Stimulated activated CD8-positive, alpha-beta memory T cell treated with anti-CD3 and anti-CD28 coated beads, Interleukin-4, amount 100 ng/mL, for 1 hour (primary cell): ENCODE results near the gene C20orf204.
A peak's percentile ranks its signal among the peaks of the same experiment; 100 is the strongest.

ENCODE experiments used
- DNase-seq, 2 donors: peaks; one replicate each; pipeline ENCODE4 v3.0.0-alpha.2; 2020; ENCODE audit warnings: low read depth in 2 of 2, low spot score in 1 of 2

Gene C20orf204

DNA sequence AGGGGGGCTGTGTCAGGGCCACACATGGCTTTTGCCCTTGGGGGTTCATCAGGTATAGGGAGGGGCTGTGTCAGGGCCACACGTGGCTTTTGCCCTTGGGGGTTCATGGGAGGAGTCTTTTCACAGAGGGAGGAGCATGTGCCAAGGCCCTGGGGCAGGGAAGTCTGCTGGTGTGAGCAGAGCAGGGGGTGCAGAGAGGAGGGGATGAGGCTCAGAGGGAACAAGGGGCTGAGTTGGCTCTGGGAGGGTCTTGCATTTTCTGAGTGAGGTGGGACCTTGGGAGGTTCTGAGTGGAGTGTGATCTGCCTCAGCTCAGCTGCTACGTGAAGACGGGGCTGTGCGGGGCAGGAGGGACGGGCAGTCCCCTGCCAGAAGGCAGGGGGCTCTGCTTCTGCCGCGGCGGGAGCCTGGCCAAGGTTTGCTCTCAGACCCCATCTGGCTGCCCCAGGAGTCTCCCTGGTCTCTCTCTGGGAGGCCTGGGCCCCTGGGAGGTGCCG is 19.5 kb downstream of the C20orf204 start:
- no peak for DNase-seq

- DNase-seq = no peak
These were observed 20.1 kb downstream of the C20orf204 start for GRCh38 chr20:64055893-64056638.

DNA sequence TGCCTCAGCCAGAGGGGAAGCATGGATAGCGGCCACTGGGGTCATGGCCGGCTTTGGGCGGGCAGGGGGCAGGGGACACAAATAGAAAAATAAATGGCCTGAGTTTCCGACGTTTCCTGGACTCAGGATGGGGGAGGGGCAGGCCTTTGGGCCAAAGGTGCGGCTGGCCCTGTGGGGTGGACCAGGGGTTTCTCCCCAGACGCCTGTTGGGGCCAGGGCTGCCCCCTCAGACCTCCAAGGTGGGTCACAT is 20.6 kb downstream of the C20orf204 start:
- DNase-seq = no peak

DNA sequence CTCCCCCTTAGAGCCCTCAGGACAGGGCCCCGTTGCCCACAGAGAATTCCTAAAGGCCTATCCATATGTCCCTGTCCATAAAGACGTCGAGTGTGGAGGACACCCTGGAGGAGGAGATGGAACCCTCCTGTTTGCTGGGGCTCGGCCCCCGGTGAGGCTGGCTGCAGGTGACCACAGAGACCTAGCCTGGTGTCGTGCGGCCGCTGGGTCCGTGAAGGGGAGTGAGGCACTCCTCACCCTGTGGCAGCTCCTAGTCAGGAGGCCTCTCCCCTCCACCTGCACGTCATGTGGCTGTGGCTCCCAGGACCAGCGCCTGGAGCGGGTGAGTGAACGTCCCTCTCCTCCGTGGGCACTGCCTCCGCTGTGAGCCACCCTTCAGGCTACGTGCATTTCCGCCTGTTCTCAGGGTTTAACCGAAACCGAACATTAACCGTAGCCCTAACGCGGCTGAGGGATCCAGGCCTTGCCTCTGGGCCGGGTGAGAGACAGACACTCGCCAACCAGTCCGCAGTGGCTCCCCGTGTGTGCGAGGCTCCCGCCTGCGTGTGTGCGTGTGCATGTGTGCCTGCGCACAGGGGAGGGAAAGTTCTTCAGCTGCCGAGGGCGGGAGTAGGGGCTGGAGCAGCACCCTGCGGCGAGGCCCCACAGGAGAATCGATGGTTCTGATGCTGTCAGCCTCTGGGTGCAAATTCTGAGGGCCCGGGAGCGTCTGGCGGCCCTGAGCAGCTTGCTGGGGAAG is 21.1 kb downstream of the C20orf204 start:
- DNase-seq = no peak

- peak; percentile 56 to 63 for DNase-seq
These were observed 21.9 kb downstream of the C20orf204 start for GRCh38 chr20:64057628-64058498.

DNA sequence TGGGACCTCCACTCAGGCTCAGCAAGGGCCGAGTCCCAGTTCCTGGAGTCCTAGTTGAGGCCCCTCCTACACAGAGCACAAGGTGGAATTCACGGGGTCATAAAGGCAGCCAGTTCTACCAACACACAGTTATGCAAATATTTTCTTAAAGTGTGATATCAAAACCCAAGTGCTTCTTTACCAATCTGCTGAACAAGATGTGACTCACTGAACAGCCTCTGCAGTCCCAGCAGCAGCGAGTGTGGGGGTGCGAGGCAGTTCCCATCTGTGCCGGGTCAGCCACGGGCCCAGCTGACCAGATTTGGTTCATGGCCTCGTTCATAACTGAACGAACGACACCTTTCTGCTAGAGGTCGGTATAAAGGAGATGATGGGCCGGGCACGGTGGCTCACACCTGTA is 22.6 kb downstream of the C20orf204 start:
- no peak for DNase-seq

GRCh38 chr20:64062276-64062595 is 26.3 kb downstream of the C20orf204 start:
- DNase-seq = no peak

DNA sequence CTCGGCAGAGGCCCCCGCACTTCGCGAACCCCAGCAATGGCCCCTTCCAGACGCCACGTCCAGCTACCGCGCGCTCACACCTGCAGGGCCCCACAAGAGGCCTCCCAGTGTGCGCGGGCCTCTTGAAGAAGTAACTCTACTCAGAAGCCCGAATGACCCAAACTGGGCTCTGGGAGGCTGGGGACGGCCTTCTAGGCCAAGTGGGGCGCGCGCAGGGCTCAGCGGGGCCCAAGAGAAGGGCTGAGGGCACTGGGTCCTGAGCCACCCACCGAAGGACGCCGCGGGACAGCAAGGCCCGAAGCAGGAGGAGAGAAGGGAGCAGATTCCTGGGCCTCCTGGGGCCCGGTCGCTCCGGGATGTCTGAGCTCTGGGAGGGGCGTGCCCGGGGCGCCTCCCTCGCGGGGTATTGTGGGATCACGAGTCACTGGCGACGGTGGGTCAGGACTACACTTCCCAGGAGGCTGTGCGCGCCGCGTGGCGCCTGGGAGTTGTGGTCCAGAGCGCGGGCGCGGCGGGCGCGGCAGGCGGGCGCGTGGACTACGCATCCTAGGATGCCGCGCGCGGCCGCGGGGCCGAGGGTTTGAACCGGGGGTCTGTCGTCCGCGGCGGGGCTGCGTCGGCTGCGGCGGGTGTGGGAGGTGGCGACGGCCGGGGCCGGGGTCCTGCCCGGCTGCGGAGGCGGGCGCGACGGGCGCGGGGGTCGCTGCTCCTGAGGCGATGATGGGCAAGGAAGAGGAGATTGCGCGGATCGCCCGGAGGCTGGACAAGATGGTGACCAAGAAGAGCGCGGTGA is 26.8 kb downstream of the C20orf204 start, which contains the start of gene TCEA2:
TCEA2 (plus strand) TSS at position 603 of the 793 bp plus-strand sequence; CDS start at position 718, 115 bp downstream.
- peak; percentile 83 to 89 for DNase-seq

DNA sequence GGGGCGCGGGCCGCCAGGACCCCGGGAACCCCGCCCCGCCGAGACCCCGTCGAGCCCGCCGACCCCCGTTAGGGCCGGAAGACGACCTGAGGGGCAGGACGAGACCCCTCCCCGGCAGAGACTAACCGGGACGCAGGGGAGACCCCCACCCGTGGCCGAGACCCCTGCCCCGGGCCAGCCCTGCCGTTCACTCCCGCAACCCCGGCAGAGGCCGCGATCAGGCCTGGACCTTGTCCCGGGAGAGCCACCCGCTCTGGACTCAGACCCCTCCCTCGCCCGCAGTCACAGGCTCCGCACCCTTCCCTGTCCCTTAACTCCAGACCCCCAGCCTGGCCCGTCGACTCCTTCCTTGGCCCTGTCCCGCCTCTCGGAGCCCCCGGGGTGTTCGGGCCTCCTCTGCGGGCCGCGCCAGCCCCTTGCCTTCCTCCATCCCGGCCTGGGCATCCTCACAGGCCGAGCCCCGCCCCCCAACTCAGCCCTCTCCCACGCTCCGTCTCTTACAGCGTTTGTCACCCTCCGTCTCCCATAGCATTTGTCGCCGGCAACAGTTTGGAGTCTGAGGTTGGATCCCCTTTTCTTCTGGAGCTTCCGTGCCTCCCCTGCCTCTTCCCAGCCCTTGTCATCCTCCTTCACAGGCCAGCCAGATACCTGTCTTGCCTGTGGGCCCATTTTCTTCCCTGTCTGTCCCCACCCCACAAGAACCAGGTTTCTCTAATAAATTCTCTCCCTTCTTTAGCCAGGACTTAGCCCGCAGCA is 27.6 kb downstream of the C20orf204 start:
- no peak for DNase-seq

DNA sequence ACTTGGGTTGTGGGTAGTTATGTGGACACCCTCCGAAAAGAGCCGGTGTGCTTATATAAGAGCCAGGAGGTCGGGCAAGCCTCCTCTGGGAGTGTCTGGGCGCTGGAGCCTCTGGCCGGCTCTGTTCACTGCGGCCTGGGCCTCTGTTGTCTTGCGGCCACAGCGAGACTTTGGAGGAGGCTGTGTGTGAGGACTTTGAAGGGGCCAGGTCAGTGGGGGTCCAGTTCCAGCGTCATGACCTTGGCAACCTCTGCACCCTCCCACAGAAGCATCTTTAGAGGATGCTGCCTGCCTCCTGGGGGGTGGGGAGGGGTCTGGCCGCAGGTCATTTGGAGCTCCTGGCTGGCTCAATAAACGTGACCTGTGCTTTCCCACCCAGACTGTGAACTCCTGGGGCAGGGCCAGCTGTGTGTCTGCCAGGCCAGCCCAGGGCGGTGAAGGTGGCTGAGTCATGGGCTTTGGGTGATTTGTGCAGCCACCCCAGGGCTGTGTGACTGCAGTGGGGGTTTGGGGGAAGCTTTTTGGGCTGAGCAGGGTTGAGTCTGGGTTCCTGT is 28.2 kb downstream of the C20orf204 start:
- DNase-seq = no peak

DNA sequence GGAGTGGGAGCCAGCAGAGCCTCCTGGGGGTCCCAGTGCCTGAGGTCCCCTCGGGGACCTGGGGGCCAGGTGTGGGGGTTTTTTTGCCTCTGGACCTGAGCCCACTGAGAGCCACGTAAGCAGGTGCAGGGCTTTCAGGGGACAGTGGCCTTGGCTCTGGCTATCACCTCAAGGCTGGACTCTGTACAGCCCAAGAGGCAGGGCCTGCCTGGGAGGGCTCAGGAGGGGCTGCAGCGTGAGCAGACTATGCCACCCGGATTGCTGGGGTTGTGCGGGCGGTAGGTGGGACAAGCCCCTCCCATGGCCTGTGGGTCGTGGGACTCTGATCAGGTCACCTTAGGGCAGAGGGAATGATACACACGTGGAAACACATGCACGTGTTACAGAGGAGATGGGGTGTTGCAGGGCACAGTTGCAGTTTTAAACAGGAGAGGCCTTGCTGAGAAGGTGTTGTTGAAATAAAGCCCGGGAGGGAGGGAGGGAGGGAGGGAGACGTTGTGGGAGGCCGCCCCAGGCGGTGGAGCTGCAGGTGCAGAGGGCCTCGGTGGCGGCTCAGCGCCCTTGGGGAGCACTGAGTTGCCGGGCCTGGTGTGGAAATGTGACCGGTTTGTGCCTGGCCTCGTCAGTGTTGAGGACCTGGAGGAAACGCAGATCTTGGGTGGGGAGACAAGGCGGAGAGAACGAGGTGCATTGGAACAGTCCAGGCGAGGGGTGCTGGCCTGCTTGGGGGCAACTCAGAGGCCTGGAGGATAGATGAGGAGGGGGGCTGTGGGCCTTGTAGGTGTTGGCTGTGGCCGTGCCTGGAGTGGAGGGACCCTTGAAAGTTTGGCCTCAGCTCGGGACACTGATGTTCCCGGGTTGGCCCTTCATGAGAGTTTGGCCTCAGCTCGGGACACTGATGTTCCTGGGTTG is 29.3 kb downstream of the C20orf204 start:
- DNase-seq = no peak

DNA sequence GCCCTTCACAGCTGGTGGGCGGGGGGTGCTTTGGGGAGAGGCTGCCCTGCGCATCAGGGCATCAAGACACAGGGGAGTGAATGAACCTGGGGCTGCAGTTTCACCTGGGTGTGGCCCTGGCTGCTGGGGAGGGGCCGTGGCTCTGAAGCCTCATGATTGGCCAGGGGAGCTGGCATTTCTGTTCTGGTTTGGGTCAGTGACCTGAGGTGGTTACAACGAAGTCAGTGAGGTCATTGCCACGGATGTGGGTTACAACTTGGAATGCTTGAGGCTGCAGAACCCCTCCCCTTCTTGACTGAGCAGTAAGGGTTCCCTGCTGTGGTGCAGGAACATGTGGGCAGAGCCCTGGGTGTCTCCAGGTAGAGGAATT is 30.0 kb downstream of the C20orf204 start:
- no peak for DNase-seq

DNA sequence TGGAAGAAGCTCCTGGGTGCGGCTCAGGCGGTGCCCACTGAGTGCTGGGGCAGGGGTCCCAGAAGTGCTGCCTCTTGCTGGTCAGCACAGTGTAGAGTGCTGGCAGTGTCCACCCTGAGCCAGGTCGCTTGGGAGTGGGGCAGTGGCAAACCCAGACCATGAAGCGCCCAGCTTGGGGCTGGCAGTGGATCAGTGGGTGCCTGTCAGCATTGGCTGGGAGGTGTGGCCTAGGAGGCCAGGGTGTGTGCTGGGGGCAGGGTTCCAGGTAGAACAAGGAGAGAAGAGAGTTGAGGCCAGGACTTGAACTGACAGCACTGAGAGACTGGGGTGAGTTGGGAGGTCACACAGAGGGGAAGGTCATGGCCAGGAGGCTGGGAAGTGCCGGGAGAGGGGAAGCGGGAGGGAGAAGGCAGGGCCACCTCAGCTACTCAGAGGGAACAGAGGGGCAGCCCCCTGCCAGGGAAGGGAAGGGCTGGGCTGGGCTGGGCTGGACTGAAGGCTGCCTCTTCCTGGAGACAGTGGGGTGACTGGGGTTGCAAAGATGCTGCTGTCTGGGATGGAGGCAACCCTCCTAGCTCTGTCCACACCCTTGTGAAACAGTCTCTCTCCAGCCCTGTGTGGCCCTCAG is 31.1 kb downstream of the C20orf204 start:
- no peak for DNase-seq

- DNase-seq = no peak
These were observed 31.8 kb downstream of the C20orf204 start for GRCh38 chr20:64067733-64068307.

- no peak for DNase-seq
These were observed 32.6 kb downstream of the C20orf204 start for GRCh38 chr20:64068386-64069208.

DNA sequence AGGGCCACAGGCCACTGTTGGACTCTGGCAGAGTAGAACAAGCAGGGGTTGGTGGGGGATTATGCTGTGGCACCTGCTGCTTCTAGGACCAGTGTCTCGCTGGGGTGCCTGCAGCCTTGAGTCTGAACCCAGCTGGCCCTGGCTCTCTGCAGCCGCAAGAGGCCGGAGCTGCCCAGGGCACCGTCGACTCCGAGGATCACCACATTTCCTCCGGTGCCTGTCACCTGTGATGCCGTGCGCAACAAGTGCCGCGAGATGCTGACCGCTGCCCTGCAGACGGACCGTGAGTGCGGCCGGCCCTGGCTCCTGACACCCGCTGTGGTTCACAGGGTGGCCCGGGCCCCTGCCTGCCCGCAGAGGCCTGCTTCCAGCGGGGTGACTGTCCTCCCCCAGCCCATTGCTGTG is 33.2 kb downstream of the C20orf204 start:
- DNase-seq = no peak

DNA sequence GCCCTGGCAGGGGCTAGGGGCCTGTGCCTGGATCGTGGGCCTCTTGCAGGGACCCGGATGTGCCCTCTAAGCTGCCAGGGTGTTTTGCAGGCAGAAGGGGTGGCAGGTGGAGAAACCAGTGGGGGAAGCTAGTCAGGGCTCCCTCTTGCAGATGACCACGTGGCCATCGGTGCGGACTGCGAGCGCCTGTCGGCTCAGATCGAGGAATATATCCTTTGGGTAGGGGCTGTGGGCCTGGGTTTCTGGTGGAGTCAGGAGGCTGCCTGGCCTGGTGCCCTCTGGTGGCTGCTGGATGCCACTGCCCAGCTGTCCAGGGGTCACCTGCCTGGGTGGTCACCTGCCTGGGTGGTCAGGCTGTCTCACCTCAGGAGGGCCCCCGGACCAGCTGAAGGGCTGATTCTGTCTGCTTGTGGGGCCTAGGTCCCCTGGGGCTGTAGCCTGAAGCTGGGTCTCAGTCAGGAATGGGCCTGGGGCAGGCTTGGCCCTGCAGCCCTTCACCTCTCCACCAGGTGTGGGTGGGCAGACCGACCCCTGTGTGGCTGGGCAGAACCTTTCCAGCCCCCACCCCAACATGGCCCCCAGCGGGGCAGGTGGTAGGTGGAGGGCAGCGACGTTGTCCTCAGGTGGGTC is 33.7 kb downstream of the C20orf204 start:
- no peak for DNase-seq
